ENCODE data around the gene SENP8. TPM values are rescaled to one million over a fixed set of nuclear protein-coding genes. Genes with fewer than 3 reads are reported as not detected.

Gene SENP8
- total and polyA plus RNA-seq, 4 donors: 0.67 to 1.0 (median 0.88) TPM

DNA sequence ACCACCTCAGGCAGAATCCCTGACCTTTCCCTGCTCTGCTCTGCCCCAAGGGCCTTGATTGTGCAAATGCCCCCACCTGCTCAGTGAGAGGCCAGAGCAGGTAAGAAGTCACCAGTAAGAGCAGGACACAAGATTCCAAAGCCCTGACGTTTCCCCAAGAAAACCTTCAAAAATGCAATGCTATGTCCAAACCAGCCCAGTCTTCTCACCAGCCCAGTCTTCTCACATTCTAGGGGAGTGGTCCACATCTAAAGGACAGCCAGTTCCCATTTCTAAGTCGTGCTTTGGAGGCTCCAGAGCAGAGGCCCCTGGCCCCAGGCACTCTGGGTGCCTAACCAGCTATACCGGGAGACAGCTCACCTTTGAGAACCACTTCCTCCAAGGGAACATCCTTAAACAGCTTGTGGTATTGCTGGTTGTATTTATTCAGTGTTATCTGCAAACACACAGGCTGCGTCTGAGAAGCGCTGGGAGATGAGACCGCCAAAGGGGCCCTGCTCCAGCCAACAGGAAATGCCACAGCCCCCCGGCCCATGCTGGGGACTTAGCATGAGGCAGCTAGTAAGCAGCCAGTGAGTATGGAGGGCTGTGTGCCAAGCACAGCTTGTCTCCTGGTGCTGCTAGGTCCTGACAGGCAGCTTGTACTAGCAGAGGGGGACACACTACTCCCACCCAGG lies 50.1 kb downstream of the SENP8 start:
- no peak overlapping the region for H3K4me3 ChIP-seq (ENCODE audit: low read depth in 1 of 3, low read length in 3 of 3)
- no peaks in the 10 kb centered on the region for H3K27me3 ChIP-seq (ENCODE audit: control insufficient read depth in 4 of 4, insufficient read depth in 4 of 4, low read length in 3 of 4)
- no peaks in the 10 kb centered on the region for H3K9me3 ChIP-seq (ENCODE audit: control insufficient read depth in 4 of 4, low read length in 3 of 4)
- TF ChIP-seq, protein P1, sequence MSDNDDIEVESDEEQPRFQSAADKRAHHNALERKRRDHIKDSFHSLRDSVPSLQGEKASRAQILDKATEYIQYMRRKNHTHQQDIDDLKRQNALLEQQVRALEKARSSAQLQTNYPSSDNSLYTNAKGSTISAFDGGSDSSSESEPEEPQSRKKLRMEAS (IDR thresholded peaks at IDR 0.05): no peak
- TF ChIP-seq SP1 (IDR thresholded peaks at IDR 0.05) (no peak), EGR1 (IDR thresholded peaks at IDR 0.05; ENCODE audit: low read depth in 2 of 2) (no peak), JUND (IDR thresholded peaks at IDR 0.05) (no peak), FOXA1 (IDR thresholded peaks at IDR 0.05) (no peak), RAD21 (IDR thresholded peaks at IDR 0.05) (no peak), RXRA (IDR thresholded peaks at IDR 0.05) (no peak), NR2F2 (IDR thresholded peaks at IDR 0.05) (no peak)
- TF ChIP-seq, protein P2, sequence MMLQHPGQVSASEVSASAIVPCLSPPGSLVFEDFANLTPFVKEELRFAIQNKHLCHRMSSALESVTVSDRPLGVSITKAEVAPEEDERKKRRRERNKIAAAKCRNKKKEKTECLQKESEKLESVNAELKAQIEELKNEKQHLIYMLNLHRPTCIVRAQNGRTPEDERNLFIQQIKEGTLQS (IDR thresholded peaks at IDR 0.05): no peak
- TF ChIP-seq, protein P3, sequence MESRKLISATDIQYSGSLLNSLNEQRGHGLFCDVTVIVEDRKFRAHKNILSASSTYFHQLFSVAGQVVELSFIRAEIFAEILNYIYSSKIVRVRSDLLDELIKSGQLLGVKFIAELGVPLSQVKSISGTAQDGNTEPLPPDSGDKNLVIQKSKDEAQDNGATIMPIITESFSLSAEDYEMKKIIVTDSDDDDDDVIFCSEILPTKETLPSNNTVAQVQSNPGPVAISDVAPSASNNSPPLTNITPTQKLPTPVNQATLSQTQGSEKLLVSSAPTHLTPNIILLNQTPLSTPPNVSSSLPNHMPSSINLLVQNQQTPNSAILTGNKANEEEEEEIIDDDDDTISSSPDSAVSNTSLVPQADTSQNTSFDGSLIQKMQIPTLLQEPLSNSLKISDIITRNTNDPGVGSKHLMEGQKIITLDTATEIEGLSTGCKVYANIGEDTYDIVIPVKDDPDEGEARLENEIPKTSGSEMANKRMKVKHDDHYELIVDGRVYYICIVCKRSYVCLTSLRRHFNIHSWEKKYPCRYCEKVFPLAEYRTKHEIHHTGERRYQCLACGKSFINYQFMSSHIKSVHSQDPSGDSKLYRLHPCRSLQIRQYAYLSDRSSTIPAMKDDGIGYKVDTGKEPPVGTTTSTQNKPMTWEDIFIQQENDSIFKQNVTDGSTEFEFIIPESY (IDR thresholded peaks at IDR 0.05): no peak
- DNase-seq (ENCODE audit: low spot score): no peak
- no peak overlapping the region for H3K9ac ChIP-seq (ENCODE audit: low read depth in 1 of 2, low read length in 2 of 2)
- H3K27ac ChIP-seq (ENCODE audit: low read depth in 1 of 2, low read length in 2 of 2): no peak overlapping the region
- H3K4me1 ChIP-seq (ENCODE audit: control insufficient read depth in 4 of 4, insufficient read depth in 4 of 4, low read length in 3 of 4): no peaks in the 10 kb centered on the region
- WGBS: 55% methylated on average over 7 of the region's 7 CpGs
- H3K36me3 ChIP-seq (ENCODE audit: control insufficient read depth in 4 of 4, insufficient read depth in 3 of 4, low read depth in 1 of 4, low read length in 3 of 4): no peaks in the 10 kb centered on the region

DNA sequence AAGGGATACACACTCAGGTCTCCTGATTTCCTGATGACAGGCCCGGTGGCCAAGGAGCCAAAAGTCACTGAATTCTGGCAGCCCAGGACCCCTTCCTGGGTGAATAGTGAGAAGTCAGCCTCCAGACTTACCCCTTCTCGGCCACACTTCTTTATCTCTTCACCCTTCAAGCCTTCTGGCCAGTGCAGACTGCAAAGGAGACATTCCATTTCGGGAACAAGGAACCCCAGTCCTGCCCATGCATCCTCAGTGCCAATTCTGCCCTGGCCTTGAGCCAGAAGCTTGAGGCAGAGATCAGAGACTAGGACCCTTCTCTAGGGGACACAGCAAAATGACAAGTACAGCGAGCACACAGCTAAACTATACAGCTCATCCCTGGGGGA lies 50.6 kb downstream of the SENP8 start:
- no peak for DNase-seq (ENCODE audit: low spot score)
- 64% methylated on average over 4 of the region's 4 CpGs for WGBS

DNA sequence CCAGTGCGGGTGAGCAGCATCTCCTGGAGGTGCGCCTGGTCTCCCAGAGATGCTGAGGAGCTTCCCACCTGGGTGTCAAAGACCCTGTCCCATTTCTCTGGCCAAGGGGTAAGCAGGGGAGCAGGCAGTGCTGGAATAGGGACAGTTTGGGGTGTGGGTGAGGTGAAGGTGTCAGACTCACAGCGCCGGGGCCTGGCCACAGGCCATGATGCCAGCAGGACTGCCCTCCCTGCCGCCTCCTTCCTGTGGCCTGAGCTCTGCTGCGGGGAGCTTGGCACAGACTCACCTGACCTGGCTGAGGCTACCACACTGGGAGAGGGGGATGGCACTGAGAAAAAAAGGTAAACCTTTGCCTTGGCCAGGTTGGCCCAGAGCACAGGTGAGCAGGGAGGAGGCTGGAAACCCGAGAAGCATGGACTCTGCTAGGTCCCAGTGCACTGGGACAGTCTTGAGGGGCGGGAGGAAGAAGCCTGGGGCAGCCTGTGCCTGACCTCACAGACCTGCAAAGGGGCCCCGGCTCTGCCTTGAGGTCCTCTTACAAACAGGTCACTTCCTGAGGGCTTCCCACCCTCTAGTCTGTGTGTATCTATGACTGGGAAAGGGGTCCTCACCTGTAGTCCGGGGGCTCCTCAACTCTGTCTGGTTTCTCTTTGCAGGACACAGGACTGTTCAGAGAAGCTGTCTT lies 51.2 kb downstream of the SENP8 start:
- no peaks in the 10 kb centered on the region for H3K9me3 ChIP-seq (ENCODE audit: control insufficient read depth in 4 of 4, low read length in 3 of 4)
- no peak for DNase-seq (ENCODE audit: low spot score)
- no peak overlapping the region for H3K27ac ChIP-seq (ENCODE audit: low read depth in 1 of 2, low read length in 2 of 2)
- no peak overlapping the region for H3K9ac ChIP-seq (ENCODE audit: low read depth in 1 of 2, low read length in 2 of 2)
- no peaks in the 10 kb centered on the region for H3K4me1 ChIP-seq (ENCODE audit: control insufficient read depth in 4 of 4, insufficient read depth in 4 of 4, low read length in 3 of 4)
- 82% methylated on average over 10 of the region's 10 CpGs for WGBS
- H3K4me3 ChIP-seq (ENCODE audit: low read depth in 1 of 3, low read length in 3 of 3): no peak overlapping the region
- no peaks in the 10 kb centered on the region for H3K36me3 ChIP-seq (ENCODE audit: control insufficient read depth in 4 of 4, insufficient read depth in 3 of 4, low read depth in 1 of 4, low read length in 3 of 4)
- no peaks in the 10 kb centered on the region for H3K27me3 ChIP-seq (ENCODE audit: control insufficient read depth in 4 of 4, insufficient read depth in 4 of 4, low read length in 3 of 4)
- TF ChIP-seq, protein P4, sequence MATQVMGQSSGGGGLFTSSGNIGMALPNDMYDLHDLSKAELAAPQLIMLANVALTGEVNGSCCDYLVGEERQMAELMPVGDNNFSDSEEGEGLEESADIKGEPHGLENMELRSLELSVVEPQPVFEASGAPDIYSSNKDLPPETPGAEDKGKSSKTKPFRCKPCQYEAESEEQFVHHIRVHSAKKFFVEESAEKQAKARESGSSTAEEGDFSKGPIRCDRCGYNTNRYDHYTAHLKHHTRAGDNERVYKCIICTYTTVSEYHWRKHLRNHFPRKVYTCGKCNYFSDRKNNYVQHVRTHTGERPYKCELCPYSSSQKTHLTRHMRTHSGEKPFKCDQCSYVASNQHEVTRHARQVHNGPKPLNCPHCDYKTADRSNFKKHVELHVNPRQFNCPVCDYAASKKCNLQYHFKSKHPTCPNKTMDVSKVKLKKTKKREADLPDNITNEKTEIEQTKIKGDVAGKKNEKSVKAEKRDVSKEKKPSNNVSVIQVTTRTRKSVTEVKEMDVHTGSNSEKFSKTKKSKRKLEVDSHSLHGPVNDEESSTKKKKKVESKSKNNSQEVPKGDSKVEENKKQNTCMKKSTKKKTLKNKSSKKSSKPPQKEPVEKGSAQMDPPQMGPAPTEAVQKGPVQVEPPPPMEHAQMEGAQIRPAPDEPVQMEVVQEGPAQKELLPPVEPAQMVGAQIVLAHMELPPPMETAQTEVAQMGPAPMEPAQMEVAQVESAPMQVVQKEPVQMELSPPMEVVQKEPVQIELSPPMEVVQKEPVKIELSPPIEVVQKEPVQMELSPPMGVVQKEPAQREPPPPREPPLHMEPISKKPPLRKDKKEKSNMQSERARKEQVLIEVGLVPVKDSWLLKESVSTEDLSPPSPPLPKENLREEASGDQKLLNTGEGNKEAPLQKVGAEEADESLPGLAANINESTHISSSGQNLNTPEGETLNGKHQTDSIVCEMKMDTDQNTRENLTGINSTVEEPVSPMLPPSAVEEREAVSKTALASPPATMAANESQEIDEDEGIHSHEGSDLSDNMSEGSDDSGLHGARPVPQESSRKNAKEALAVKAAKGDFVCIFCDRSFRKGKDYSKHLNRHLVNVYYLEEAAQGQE (IDR thresholded peaks at IDR 0.05): no peak
- TF ChIP-seq HNF4G (IDR thresholded peaks at IDR 0.05) (no peak), TAF1 (conservative IDR thresholded peaks at IDR 0.05) (no peak), SP1 (IDR thresholded peaks at IDR 0.05) (no peak), FOXA2 (IDR thresholded peaks at IDR 0.05) (no peak), NR2F2 (IDR thresholded peaks at IDR 0.05) (no peak), FOXA1 (IDR thresholded peaks at IDR 0.05) (no peak), YY1 (IDR thresholded peaks at IDR 0.05) (no peak), GABPA (IDR thresholded peaks at IDR 0.05 in 1 of 2, conservative IDR thresholded peaks at IDR 0.05 in 1 of 2) (no peak), HNF4A (conservative IDR thresholded peaks at IDR 0.05) (no peak), RXRA (IDR thresholded peaks at IDR 0.05) (no peak)
- TF ChIP-seq, protein P5, sequence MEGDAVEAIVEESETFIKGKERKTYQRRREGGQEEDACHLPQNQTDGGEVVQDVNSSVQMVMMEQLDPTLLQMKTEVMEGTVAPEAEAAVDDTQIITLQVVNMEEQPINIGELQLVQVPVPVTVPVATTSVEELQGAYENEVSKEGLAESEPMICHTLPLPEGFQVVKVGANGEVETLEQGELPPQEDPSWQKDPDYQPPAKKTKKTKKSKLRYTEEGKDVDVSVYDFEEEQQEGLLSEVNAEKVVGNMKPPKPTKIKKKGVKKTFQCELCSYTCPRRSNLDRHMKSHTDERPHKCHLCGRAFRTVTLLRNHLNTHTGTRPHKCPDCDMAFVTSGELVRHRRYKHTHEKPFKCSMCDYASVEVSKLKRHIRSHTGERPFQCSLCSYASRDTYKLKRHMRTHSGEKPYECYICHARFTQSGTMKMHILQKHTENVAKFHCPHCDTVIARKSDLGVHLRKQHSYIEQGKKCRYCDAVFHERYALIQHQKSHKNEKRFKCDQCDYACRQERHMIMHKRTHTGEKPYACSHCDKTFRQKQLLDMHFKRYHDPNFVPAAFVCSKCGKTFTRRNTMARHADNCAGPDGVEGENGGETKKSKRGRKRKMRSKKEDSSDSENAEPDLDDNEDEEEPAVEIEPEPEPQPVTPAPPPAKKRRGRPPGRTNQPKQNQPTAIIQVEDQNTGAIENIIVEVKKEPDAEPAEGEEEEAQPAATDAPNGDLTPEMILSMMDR (IDR thresholded peaks at IDR 0.05; ENCODE audit: low read depth, low read length, missing input control): no peak
- TF ChIP-seq, protein P2 (IDR thresholded peaks at IDR 0.05): no peak

More for the DNA sequence above, 50.6 kb downstream of the SENP8 start:
- H3K36me3 ChIP-seq (ENCODE audit: control insufficient read depth in 4 of 4, insufficient read depth in 3 of 4, low read depth in 1 of 4, low read length in 3 of 4): no peaks in the 10 kb centered on the region
- H3K27me3 ChIP-seq (ENCODE audit: control insufficient read depth in 4 of 4, insufficient read depth in 4 of 4, low read length in 3 of 4): no peaks in the 10 kb centered on the region
- no peaks in the 10 kb centered on the region for H3K9me3 ChIP-seq (ENCODE audit: control insufficient read depth in 4 of 4, low read length in 3 of 4)
- no peak overlapping the region for H3K9ac ChIP-seq (ENCODE audit: low read depth in 1 of 2, low read length in 2 of 2)
- TF ChIP-seq RAD21 (IDR thresholded peaks at IDR 0.05) (no peak), FOXA1 (IDR thresholded peaks at IDR 0.05) (no peak), RXRA (IDR thresholded peaks at IDR 0.05) (no peak), NR2F2 (IDR thresholded peaks at IDR 0.05) (no peak), YY1 (IDR thresholded peaks at IDR 0.05) (no peak), FOXA2 (IDR thresholded peaks at IDR 0.05) (no peak), HNF4A (conservative IDR thresholded peaks at IDR 0.05) (no peak), JUND (IDR thresholded peaks at IDR 0.05) (no peak), TAF1 (conservative IDR thresholded peaks at IDR 0.05) (no peak)
- H3K4me1 ChIP-seq (ENCODE audit: control insufficient read depth in 4 of 4, insufficient read depth in 4 of 4, low read length in 3 of 4): no peaks in the 10 kb centered on the region
- H3K4me3 ChIP-seq (ENCODE audit: low read depth in 1 of 3, low read length in 3 of 3): no peak overlapping the region
- no peak overlapping the region for H3K27ac ChIP-seq (ENCODE audit: low read depth in 1 of 2, low read length in 2 of 2)
